HG02642 (cell line): Measurements from ENCODE around the gene SMIM21.

ENCODE experiments used
- ATAC-seq: cut with Tn5 transposase; IDR thresholded peaks from one replicate; pipeline ENCODE4 v1.9.1; 2021; ENCODE audit warnings: mild to moderate bottlenecking; ENCODE audit not compliant: unreplicated experiment, poor library complexity

Gene SMIM21

DNA sequence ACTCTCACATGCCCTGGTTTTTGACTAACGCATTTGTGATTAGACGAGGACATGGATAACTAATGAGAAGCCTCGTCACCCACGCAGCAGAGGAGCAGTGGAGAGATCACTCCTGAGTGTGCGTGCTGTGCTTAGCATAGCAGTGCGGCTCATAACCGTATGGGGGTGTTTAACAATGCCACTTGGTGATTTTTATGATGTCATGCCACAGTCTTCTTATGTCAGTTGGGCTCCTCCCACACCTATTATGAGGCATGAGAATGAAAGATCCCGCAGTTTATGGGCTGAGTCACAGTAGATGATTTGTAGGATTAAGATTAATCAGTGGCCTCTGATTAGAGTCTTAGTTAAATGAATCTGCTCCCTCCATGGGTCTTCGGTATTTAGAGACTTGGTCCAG, 2.5 kb upstream of the SMIM21 start:
- ATAC-seq, result no peak

DNA sequence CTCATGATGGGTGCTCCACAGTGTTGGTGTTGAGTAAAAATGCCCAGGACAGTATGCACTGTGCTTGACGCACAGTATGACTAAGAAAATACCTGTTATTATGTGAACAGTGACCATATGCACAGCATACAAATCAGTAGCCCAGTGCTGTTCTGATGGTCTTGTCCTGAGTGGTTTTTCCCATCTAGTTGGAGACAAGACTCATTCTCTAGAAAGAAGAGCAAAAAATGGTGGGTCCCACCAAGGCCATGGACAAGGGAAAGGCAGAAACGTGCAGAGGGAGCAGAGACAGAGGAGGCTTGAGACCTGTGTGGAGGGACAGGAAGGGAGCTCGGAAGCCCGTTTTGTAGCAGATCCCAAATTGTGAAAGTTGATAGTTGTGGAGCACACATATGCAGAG, 987 bp upstream of the SMIM21 start:
- ATAC-seq, result no peak

DNA sequence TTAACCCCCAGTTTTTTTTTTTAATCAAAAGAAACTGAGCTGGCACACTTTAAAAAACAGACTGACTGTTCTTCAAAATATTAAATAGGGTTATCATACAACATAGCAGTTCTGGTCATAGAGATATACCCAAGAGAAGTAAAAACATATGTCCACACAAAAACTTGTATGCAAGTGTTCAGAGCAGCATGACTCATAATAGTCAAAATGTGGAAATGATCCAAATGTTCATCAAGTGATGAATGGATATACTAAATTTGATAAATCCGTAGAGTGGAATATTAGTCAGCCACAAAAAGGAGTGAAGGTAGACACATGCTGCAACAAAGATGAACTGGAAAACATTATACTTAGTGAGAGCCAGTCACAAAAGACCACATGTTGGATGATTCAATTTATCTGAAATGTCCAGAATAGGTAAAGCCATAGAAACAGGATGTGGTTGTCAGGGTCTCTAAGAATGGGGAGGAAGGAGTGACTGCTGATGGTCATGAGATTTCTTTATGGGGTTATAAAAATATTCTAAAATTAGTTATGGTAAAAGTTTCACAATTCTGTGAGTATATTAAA, 5.1 kb downstream of the SMIM21 start:
- no peak for ATAC-seq

- ATAC-seq, result no peak
Observed at GRCh38 chr18:75421656-75422055, 5.8 kb downstream of the SMIM21 start.

GRCh38 chr18:75418293-75419005, 9.1 kb downstream of the SMIM21 start:
- ATAC-seq, result no peak

GRCh38 chr18:75410611-75411010, 16.9 kb downstream of the SMIM21 start:
- ATAC-seq, result no peak

DNA sequence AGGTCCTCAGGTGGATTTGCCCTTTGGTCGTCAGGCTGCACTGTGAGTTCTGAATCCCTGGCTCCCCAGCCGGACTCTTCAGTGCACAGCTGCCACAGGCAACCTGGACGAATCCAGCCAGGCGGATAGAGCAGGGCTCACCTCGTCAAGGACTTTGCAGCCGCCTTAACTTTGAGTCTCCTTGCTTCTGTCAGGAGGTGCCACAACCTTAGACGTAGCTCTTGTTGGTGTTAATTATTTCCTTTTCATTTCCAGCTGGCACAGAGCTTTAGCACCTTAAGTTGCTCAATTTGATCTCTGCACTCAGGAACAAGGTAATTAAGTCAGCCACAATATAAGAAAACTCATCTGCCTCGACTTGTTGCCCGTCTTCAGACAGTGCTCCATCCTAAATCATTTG, 17.7 kb downstream of the SMIM21 start:
- ATAC-seq, result no peak

DNA sequence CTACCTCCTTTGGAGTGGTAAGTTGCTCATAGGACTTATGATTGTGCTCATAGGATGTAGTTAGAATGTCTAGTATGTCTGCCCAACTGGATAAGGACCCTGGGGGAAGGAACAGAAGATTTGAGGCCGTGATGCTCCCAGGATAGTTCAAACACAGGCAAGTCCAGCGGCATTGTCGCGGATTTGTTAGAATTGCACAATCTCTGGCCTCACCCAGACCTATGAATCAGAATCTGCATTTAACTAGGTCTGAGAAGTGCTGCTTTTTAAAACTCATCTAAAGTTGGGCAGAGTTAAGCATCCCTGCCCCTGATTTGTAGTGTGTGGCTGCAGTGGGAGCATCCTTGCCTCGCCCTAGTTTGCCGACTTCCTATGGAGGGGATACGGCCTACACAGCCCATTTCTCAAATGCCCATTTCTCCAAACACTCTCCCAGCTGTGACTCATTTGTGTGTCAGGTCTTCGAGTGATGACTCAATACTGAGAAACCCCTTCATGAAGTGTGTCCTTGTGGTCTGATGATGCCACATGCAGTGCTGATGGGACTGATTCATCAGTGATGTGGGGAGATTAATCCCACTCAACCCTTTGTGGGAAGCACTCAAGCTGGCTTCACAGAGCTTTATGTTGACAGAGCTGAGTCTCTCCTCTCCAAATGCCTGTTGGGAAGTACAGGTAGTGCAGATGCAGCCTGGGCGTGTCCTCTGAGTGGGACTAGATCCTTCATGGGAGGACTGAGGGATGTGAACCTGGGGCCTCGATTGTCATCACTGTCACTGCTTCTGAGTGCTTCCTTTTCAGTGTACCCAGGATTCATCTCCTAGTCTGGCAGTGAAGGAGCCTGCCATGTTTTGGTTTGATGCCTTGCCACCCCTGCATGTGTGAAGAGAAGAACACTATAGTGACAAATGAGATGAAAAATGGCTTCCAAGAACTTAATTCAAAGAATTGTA, 18.7 kb downstream of the SMIM21 start:
- ATAC-seq, result no peak

DNA sequence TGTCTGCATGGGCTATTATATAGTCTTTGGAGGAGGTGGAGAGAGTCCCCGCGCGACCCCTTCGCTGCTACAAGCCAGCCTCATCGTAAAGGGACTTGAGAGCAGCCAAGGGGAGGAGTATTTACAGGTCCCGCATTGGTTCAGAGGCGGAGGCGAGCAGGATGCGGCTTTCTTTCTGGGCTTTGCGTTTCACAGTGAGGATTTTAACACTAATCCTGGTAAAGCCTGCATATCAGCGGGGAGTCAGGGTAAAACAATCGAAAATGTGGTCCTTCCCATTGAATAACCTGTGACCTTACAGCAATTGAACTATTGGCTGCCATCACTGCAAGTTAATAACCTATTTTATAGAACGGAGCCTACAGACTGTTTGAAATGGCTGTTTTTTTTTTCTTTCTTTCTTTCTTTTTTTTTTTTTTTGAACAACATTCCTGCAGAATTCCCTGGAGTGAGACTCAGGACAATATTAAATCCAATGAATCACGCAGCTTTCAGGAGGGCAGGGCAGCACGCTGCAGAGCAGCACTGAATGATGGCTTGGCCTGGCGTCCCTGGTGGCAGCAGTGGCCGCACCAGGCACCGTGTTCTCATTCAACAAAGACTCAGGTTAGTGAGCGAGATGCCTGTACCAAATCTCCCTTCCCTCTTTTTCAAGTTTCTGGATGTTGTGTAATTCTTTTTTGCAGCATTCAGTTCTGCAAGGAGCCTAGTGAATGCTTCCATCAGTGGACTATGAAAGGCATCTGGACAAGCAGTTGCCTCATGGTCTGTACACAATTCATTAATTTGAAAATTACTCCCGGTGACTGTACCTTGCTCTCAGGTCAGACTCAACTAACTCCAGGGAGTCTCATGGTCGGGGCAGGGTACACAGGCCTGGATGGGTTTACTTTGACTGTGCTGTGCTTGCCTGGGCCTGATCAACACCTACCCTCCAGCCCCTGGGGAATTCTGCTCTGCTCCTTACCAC, 19.8 kb downstream of the SMIM21 start:
- ATAC-seq, result no peak

GRCh38 chr18:75406491-75407445, 20.7 kb downstream of the SMIM21 start:
- ATAC-seq, result no peak

DNA sequence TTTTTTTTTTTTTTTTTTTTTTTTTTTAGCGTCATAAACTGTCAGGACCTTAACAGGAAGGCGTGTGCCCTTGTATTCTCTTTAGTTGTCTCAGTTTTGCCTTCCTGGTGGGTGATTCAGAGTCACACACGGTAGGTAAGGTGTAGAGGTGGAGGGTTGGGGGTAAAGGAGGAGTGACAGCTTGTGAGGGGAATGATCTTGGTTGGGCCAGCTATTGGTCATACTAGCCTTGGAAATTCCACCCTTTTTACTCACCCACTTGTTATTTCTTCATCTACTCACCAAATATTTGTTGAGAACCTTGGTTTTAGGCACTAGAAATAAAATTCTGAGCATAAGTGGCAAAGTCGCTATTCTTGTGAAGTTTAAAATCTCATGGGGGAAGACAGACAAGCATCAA, 22.2 kb downstream of the SMIM21 start:
- ATAC-seq, result no peak

DNA sequence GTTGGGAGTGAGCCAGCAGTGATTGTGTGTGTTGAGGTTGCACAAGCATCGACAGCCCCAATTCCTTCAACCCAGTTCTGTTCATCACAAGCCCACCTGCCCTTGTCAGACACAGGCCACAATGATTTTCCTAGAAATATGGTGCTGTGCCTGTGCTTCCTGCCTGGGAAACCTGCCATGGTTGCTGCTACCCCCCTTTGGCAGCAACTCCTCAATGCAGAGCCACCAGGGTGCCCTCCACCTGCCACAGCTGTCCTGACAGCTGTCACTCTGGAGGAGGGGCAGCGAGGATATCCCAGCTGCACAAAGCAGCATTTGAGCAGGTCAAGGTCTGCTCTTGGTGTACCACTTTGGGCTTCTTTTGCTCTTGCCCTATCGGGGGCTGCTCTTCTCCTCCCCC, 27.1 kb downstream of the SMIM21 start:
- no peak for ATAC-seq

DNA sequence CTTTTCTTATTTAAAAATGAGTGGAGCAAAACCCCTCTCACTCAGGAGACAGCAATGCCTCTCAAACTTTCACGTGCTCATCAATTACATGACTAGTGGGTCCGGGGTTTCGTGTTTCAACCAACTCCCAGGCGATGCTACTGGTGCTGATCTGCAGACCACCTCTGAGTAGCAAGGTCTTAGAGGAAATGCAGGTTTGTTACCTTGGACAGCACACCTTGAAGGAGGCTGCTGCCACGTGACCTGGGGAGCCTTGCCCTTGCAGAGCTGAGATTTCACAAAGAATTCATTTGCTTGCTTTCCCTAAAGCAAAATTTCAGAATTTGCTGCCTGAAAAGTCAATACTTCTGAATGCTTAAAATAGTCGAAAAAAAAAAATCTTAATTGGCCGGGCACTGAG, 32.4 kb downstream of the SMIM21 start:
- no peak for ATAC-seq

DNA sequence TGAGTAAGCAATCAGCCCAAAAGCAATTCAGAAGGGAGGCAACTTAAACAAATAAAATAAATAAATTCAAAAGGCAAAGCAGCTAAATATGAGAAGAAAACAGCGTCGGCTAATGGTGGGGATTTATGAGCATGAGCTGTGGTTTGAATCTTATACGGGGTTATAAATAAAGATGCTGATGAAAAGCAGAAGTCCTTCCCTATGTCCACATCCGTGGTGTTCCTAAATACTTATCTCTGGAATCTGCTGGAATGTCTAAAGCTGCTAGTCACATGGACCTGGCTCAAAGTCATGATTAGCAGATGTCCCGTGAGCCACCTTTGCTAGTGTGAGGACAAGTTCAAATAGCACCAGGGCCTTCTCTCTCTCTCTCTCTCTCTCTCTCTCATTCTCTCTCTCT, 33.8 kb downstream of the SMIM21 start:
- no peak for ATAC-seq

DNA sequence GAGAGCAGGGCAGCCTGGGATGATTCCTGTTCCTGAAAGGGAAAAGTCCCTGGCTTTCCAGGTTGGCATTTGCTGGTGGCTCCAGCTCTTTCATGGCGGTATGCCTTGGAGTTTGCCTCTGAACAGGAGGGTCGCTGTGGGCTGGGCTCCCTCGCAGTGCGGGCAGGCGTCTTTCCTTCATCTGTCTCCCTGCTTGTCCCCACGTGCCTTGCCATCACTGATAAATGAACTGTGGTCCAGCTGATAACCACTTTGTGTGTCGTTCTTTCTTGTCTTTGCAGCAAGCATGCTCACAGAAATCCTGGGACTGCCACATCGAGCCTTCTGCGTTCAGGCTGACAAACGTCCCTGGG, 35.3 kb downstream of the SMIM21 start:
- ATAC-seq, result no peak

DNA sequence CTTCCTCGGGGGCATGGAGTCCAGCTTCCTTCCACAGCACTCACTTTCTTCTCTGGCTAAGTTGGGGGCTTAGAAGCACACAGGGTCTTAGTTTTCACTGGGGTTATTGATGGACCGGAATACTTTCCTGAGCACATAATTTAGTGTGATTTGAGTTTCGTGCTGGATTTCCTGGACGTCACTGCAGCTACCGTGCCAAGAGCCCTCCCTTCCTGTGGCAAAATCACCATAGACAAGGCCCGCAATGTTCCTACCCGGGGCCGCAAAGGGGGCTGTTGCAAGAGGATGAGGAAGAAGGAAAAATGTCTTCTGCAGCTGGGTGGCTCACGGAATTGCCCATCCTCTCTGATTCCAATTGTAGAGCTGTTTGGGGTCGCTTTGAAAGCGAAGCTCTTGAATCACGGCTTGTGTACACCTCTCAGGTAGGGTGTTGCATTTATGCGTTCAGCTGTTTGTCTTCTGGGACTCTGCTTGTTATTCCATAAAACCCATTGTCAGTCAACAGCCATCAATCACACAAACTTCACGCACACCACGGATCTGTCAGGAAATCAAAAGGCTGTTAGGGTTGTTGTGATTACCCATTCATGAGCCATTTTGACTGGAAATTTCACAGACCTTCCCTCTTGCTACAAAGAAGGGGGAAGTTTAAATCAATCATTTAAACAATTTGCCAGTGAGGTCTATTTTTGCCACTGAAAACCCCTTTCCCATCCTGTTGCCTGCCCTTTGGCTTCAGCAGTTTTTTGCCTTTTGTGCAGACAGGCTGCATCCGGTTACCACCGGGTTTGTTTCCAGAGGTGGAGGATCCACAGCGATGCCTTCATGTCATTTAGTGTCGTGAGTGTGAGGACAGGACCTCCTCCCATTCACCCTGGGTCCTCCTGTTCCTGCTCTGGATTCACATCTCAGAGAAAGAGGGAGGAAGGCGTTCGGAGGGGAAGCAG, 36.0 kb downstream of the SMIM21 start:
- ATAC-seq, result no peak

- no peak for ATAC-seq
Observed at GRCh38 chr18:75390854-75391253, 36.6 kb downstream of the SMIM21 start.

DNA sequence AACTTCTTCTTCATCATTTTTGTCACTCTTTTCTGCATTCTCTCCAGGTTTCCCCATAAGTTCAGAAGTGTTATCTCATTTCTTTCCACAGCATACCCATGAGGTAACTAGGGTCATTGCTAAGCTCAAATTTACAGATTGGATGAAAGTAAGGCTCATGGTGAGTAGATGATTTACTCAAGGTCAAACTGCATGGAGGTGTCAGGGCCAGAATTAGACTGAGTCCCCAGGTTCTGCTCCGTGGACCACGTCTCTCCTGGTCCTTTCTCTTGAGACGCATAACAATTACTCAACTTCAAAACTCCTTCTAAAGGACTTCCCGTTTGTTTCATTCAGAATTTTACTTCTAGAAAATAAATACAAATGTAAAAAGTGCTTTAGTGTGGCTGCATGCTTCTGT, 43.4 kb downstream of the SMIM21 start:
- no peak for ATAC-seq
